ENCODE results near the gene PUS1.
"Not testable (repeated sequence)": the region's sequence is repeated elsewhere in the genome, so short reads cannot be mapped to it uniquely, and the experiment has no call there.

The PUS1 gene

DNA sequence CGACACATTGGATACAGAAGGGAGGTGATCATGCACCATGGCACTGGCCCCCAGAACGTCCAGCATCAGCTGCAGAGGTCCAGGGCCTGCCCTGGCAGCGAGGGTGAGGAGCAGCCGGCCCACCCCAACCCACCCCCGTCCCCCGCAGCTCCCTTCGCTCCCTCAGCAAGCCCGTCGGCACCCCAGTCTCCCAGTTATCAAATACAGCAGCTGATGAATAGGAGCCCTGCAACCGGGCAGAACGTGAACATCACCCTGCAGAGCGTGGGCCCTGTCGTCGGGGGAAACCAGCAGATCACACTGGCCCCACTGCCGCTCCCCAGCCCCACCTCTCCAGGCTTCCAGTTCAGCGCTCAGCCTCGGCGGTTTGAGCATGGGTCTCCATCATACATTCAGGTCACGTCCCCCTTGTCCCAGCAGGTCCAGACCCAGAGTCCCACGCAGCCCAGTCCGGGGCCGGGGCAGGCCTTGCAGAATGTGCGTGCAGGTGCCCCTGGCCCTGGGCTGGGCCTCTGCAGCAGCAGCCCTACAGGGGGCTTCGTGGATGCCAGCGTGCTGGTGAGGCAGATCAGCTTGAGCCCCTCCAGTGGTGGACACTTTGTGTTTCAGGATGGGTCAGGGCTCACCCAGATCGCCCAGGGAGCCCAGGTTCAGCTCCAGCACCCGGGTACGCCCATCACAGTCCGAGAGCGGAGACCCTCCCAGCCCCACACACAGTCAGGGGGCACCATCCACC, 31.7 kb downstream of the PUS1 start:
- DNase-seq (ENCODE audit: low read depth): not testable (repeated sequence)

- not testable (repeated sequence) for DNase-seq (ENCODE audit: low read depth)
Measured at GRCh38 chr12:131961328-131961727, 32.3 kb downstream of the PUS1 start.

DNA sequence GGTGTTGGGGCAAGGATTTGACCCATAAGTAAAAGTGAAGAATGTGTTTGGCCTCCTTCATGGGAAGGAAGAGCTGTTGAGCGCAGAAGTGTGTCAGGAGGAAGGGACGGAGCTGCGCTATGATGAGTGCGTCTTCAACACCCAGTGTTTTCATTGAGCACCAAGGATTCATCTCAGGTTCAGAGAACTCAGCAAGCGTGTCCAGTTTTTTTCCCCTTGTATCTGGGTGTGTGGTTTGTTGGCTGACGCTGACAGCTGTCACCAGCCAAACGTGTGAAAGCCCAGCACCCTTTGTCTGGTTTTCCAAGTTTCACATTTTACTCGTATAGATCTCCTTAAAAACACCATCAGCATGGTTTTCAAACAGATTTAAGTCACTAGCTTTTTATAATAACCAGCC, 33.0 kb downstream of the PUS1 start:
- no peak for DNase-seq (ENCODE audit: low read depth)

DNA sequence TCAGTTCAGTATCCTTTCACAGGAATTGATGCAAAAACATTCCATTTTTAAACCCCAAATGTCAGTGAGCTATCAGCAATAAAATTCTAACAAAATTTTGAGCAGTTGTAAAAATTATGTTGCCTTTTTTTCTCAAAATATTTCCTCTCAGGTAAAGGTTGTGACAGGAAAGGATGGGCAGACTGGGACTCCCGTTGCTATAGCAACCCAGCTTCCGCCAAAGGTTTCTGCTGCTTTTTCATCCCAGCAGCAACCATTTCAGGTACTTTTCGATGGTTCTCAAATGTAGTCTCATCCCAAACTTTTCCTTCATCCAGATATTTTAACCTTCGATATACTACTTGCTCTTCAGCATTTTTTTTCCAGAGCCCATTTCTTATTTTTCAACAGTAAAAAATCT, 34.3 kb downstream of the PUS1 start:
- no peak for DNase-seq (ENCODE audit: low read depth)

DNA sequence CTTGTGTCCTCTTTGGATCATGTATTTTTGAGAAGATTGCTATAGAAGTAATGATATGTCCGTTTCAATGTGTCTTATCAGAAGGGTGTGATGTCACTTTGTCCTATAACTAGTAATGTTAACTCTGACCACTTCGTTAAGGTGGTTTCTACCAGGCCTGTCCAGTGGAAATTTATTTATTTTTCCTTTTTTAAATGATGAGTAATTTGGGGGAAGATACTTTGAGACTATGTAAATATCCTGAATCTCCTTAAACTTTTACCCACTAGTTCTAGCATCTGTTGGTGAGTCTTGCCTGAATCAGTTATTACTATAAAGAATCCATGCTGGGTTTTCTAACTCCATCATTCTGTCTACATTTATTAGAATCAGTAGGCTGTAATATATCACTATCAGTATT, 36.0 kb downstream of the PUS1 start:
- no peak for DNase-seq (ENCODE audit: low read depth)

DNA sequence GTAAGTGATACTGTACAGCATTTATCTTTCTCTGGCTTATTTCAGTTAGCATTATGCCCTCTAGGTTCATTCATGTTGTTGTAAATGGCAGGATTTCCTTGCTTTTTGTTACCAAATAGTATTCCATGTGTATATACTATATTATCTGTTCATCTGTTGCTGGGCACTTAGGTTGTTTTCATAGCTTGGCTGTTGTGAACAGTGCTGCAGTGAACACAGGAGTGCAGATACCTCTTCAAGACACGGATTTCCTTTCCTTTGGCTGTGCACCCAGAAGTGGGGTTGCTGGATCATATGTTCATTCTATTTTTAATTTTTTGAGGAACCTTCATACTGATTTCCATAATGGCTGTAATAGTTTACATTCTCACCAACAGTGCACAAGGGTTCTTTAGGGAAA, 42.1 kb downstream of the PUS1 start:
- DNase-seq (ENCODE audit: low read depth): no peak

- no peak for DNase-seq (ENCODE audit: low read depth)
Measured at GRCh38 chr12:131975228-131975627, 46.2 kb downstream of the PUS1 start.

DNA sequence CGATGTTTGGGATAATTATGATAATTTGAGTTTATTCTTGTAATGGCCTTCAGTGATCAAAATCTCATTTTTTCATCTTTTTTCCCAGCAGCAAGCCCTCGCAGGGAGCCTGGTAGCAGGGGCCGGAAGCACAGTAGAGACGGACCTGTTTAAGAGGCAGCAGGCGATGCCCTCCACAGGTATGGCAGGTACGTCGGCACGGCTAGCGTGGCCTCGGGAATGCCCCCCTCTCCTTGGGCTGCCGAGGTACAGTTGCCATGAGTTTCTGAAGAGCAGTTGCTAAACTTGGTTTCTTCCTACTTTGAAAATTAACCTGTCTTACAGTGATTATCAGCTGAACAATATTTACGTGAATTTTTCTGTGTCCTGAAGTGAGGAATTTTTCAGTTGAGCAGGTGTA, 50.5 kb downstream of the PUS1 start:
- no peak for DNase-seq (ENCODE audit: low read depth)

GRCh38 chr12:131980263-131980662, 51.2 kb downstream of the PUS1 start:
- DNase-seq (ENCODE audit: low read depth): no peak

- DNase-seq (ENCODE audit: low read depth): no peak
Measured at GRCh38 chr12:131981388-131981787, 52.3 kb downstream of the PUS1 start.

DNA sequence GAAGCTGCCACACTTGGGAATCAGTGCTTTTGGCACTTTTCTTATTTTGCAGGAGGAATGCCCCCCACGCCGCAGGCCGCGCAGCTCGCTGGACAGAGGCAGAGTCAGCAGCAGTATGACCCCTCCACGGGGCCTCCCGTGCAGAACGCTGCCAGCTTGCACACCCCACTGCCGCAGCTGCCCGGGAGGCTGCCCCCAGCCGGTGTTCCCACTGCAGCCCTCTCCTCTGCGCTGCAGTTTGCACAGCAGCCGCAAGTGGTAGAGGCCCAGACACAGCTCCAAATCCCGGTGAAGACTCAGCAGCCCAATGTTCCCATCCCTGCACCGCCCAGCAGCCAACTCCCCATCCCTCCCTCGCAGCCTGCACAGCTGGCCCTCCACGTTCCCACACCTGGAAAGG, 53.0 kb downstream of the PUS1 start:
- DNase-seq (ENCODE audit: low read depth): no peak

GRCh38 chr12:131983026-131983425, 54.0 kb downstream of the PUS1 start:
- no peak for DNase-seq (ENCODE audit: low read depth)

GRCh38 chr12:131983554-131983953, 54.5 kb downstream of the PUS1 start:
- DNase-seq (ENCODE audit: low read depth): no peak

- no peak for DNase-seq (ENCODE audit: low read depth)
Measured at GRCh38 chr12:131984334-131984733, 55.3 kb downstream of the PUS1 start.

GRCh38 chr12:131985510-131985875, 56.4 kb downstream of the PUS1 start:
- DNase-seq (ENCODE audit: low read depth): not testable (repeated sequence)

- no peak for DNase-seq (ENCODE audit: low read depth)
Measured at GRCh38 chr12:131986361-131986760, 57.3 kb downstream of the PUS1 start.

- no peak for DNase-seq (ENCODE audit: low read depth)
Measured at GRCh38 chr12:131986910-131987309, 57.8 kb downstream of the PUS1 start.

DNA sequence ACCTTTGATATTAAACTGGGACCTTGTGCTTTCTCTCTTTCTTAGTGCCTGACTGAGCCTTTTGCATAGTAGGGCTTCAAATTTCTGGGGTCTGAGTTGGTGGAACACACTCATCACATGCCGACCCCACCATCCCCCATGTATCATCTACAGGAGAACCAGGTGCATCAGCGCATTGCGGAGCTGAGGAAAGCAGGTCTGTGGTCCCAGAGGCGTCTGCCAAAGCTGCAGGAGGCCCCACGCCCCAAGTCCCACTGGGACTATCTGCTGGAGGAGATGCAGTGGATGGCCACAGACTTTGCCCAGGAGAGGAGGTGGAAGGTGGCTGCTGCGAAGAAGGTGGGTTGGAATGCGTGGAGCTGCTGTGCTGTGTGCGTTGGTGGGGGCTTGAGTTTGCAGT, 58.5 kb downstream of the PUS1 start:
- DNase-seq (ENCODE audit: low read depth): no peak

GRCh38 chr12:131988054-131988796, 59.1 kb downstream of the PUS1 start:
- no peak for DNase-seq (ENCODE audit: low read depth)

DNA sequence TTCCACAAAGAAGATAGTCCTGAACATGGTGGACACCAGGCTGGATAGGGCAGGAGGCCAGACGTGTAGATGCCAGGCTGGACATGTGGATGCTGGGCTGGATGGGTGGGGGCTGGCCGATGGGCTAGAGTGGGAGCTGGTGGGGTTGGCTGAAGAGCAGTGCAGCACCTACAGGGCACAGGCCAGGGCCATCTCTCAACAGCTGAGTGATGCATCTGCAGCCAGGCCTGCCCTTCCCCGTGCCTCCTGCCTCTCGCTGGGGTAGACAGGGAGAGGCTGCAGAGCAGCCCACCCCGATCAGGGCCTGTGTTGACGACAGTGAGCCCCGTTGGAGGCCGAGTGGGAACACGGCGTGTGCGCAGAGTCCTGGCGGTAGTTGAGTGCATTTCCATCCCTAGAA, 59.9 kb downstream of the PUS1 start:
- DNase-seq (ENCODE audit: low read depth): no peak

DNA sequence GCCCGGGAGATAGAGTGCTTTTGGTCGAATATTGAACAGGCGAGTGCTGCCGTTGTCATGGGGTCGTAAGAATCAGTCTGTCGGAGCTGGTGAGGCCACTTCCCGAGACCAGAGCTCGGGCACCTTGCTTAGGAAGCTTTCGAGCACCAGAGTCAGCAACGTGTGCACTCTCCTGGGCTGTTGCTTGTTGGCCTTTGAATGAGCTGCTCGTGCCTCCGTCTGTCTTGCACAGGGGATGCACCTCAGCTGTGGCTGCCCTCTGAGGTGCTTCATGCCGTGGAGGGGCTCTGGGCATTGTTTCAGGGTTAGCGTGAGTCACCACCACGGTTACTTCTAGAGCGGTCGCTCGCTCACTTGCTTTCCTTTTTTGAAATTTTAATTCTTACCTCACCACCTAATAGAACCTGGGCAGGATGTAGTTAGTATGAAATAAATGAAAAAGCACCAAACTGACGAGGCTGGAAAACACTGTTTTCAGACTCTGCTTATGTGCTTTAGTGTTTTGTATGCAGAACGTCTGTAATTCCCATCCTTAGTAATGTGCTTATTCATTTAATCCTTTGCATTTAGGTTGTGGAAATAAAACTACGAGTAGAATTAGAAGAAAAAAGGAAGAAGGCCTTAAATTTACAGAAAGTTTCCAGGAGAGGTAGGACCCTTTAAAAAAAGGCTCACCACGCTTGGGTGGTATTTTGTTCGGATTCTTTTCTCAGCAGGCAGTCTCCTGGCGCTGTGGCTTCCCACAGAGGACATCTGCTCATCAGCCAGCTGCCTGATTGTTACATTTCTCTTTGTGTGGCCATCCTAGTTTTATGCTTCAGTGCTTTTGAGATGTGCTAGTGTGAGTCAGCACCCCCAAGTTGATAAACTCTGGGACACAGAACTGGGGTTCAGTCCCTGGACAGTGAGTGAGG, 61.2 kb downstream of the PUS1 start:
- no peak for DNase-seq (ENCODE audit: low read depth)

GRCh38 chr12:131990980-131991305, 61.9 kb downstream of the PUS1 start:
- no peak for DNase-seq (ENCODE audit: low read depth)
